GM19240 (cell line): ENCODE results near the gene ADCY1.

ENCODE experiments used
- DNase-seq: peaks from one replicate; pipeline ENCODE4 v3.0.0; 2011; ENCODE audit warnings: low spot score; ENCODE audit not compliant: insufficient read length

Gene ADCY1

DNA sequence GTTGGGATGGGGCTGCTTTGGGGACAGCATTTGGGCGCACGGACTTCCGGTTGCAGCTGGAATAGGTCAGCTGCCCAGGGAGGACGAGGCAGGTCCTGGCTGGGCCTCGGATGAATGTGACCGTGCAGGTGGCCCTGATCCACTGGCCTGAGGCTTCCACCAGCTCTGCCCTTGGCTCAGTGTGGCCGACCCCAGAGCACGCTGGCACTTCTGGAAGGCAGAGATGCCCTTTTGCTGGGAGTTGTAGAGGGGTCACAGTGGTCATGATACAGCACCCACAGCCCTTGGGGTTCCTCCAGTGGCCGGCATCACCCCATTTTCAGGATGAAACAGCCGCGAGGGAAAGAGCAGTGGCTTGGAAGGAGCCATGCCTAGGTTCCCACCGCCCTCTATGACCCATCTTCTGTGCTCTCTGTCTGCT is 19.0 kb downstream of the ADCY1 start:
- no peak for DNase-seq

DNA sequence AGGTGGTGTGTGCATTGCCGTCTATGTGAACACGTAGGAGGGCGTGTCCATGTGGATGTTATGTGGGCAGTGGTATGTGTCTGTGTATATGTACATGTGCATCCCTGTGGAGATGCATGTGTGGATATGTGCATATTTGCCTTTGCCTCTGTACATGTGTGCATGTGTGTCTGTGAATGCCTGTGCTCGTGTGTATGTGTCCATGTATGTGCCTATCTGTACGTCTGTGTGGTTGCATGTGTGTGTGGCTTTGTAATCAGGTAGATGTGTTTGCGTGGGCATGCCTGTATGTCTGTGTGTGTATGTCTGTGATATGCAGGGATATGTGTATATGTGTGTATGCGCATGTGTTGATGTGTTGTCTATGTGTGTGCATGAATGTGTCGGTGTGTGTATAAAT is 19.7 kb downstream of the ADCY1 start:
- no peak for DNase-seq

DNA sequence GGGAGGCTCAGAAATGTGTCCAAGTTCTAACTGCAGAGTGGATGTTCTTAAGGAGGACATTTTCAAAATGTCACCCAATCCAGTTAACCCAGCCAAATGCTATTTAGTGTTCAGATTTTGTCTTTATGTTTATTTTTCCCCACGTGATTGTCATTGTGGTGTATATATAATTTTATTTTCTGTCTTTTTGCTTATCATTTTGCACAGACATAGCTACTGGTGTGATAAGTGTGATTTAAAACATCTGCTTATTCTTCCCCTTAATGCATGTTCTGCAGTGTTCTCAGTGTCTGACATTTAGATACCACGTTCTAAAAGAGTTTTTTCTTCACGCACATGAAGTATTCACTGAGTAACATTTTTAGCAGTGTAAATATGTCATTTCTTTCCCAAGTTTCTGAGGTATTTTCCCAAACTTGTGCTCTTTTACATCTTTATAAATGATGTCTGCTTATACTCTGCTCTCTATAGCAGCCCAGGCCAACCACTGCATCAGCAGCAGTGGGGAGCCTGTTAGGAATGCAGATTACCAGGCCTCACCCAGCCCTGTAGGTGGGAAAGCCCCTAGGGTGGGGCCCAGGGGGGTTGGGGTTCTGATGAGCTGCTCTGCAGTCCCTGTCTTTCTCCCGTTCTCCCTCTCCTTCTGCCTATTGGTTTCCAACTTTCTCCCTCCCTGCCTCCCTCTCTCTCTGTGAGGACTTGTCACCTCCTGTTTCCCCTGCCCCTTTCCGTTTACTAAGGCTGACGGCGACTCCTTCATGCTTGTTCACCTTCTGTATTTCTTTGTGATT is 20.8 kb downstream of the ADCY1 start:
- no peak for DNase-seq

DNA sequence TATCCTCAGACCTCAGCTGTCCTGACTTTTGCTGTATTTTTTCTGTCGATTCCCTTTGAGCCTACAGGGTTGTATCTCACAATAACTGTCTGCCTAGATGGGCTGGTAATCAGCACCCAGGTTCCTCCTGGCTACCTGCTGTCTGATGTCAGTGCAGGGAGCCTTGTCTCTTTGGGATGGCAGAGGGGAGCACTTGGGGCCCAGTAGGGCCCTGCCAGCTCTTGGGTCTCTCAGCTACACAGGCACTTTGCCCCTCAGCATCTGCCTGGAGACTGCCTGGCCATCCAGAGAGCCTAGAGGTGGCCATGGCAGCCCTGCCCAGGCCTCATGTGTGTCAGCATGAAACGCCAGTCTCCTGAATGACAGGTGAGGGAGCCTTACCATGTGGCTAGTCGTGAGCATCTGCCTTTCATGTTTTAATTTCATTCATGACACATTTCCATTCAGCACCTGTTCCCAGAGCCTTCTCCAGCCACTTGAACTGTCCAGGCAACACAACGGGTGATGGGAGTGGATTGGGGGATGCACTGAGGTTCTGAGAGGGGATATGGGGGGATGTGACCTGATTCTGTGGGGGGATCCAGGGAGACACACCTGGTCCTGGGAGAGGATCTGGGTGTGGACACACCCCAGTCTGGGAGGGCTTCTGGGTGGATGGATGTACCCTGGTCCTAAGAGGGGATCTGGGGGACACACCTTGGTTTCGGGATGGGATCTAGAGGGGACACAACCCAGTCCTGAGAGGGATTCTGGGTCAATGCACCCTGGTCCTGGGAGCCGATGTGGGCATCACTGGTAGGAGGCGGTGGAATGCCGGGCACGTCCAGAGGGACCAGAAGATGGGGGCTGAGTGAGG is 21.9 kb downstream of the ADCY1 start:
- DNase-seq, result no peak

DNA sequence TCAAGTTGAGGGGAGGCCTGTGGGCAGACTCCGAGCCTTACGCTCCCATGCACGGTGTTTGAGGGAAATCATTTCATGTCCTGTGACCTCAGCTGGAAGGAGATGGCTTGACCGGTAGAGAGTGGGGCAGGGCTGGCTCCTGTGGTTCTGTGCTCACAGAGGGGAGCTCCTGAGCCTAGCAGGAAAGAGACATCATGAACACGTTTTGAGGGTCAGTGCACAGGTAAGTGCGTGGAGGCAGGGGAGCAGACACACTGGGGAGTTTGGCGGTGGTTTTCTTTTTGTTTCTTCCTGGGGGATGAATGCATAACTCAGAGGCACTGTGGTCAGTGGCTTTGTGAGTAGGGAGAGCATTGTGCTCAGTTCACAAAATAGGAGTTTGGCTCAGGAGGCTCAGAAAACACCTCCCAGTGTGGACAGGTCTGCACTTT is 22.5 kb downstream of the ADCY1 start:
- no peak for DNase-seq

DNA sequence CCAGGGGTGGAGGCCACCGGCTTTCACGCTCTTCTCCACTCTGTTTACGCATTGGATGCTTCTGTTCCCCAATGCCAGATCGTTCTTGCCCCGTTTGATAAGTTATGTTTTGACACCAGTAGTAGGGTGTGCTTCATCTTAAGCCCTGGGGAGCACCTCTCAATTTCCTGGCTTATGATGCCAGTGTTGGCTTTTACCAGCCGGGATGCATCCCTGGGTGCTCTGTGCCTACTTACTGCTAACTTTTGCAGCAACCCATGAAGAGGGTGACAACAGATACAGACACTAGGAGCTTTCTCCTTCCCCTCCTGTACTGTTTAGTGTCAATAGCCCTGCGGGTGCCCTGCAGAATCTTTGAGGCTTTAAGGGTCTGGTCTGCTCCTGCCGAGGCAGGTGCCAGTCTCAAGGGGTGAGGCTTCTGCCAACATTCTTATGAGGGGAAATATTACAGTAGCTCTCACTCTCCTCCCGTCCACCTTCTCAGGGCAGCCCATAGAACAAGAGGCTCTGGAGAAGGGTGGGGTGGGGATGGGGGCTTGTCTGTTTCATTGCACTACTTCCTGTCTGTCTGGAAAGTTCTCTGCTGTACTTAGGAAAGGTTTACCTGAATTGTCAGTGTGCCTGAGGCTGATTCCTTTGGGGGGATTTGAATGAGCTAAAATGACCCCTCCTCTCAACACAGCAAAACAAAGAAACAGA is 23.3 kb downstream of the ADCY1 start:
- DNase-seq, result no peak

DNA sequence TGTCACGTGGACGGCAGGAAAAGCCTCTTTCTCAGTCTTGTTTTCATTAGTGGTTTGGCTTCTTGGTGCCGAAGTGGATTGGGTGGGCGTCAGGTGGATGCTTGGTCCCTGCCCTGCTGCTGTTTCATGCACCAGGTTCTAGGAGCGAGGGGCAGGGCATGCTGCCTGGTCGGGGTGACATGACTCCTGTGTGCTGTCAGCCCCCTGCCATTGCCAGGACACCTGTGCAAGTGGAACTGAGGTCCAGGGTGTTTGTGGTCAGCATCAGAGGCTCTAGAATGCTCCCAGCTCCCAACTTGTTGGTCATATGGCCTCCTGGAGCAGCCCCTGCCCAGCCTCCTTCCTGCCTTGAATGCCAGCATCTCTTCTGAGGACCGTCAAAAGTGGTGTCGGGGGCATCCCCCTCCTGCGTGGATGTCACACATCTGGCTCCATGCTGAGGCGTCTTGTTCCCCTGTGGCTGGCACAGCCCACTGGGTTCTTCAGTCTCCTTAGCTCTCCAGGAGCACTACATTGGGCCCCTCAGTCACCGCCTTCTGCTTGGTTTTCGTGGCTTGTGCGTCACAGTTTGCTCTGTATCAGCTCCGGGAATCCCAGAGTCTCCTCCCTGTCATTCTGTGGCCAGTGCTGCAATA is 24.8 kb downstream of the ADCY1 start:
- no peak for DNase-seq

DNA sequence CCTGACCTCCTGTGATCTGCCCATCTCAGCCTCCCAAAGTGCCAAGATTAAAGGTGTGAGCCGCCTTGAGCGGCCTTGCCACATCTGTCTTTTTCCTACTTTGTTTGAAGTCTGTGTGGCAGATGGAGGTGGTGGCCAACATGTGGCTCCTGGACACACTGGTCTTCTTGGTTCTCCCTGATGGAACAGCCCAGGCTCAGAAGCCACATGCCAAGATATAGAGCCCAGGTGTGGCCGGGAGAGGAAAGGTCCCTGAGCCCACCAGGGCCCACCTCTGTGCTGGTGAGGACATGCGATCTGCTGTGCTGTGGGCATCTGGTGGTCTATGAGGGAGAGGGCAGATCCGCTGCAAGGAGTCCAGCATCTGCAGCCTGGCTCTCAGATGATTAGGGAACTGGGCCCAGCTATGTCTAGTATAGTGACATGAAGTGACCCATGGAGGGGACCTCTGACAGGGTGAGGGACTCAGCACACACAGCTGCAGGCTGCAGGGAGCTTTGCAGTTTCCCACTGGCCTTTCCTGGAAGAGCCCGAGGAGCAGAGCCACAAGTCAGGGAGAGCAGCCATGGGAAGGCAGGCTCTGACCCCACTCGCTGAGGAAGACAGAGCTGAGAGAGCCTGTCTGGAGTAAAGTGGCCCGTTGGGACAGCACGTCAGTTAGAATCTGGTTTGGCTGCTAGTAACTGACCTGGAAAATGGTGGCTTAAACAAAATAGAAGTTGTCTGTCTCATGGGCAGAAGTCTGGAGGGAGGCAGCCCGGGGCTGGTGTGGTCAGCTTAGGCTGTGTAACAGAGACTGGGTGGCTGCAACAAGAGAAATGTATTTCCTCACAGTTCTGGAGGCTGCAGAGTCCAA is 25.9 kb downstream of the ADCY1 start:
- no peak for DNase-seq

DNA sequence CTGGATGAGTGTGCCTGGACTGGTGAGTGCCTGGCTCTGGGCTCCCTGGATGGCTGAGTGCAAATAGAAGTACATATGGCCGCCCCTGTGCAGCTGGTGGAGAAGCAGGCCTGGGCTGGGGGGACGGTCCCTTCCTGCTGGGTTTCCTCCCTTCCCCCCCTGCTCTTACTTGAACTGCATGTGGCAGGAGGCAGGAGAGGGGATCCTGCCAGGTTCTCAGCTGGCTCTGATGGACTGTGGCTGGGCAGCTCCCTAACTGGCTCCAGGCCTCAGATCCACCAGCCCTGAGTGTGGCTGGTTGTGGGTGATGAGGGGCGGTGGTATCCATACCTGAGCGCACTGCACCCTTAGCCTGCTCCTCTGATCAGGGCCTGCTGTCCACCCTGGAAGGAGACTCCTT is 26.9 kb downstream of the ADCY1 start:
- DNase-seq, result no peak

DNA sequence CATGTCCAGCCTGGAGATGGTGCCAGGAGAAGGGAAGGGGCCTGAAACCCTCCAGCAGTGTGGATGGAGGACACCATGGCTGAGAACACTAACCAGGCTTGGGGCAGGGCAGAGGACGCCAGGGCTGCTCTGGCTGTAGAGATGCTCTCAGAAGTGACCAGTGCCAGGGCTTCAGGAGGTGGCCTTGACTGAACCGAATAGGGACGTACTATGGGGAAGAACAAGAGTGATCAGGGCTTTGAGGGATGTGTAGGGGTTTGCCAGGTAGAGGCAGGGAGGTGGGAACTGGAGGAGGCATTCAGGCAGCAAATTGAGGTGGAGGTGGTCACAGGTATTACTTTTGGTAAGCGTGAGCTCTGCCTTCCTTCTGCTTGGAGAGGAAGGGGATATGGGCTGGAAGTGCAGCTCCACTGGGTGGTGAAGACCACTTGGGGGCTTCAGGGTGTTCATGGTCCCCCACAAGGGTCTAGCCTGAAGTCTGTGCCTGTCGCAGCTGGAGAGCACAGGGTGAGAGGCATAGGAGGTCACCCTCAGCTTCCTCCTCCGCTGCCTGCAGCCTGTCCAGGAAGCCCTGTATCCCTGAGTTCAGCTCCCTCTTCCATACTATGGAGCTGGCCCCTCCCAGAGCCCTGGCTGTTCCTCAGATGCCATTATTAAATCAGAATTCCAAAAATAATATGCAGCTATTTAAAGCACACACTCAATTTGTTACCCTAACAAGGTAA is 27.8 kb downstream of the ADCY1 start:
- DNase-seq, result no peak

DNA sequence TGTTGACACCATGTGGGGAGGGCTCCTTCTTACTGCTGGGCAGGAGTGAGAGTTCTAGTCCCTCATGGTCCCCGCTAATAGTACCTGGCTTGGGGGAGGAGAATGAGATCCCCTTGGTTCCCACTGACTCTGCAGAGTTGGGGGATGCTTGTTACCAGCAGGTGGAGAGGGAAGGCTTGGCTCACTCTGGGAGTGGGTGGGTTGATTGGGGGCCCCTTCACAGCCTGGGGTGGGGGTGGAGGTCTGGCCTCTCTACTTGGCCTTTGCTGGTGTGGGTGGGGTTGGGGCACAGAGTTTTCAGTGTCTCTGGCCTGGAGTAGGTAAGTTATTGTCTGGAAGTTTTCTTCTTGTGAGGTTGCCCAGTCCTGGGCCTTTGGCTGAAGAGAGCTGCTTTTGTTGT is 31.9 kb downstream of the ADCY1 start:
- no peak for DNase-seq

DNA sequence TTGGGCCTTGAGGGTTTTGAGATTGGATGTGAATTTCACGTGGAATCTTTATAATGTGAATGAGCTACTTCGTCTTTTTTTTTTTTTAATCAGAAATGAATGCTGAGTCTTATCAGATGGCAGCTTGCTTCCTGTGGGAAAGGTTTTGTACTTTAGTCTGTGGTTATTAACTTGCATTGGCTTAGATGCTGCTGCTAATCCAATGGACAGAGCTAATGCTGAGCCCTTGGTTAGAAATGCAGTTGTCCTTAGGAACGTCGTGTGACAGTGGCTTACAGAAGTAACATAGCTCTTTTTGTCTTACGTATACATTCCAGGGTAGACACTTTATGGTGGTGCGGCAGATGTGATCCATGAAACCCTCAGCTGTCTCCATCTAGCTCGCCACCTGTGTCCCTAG is 32.8 kb downstream of the ADCY1 start:
- no peak for DNase-seq

DNA sequence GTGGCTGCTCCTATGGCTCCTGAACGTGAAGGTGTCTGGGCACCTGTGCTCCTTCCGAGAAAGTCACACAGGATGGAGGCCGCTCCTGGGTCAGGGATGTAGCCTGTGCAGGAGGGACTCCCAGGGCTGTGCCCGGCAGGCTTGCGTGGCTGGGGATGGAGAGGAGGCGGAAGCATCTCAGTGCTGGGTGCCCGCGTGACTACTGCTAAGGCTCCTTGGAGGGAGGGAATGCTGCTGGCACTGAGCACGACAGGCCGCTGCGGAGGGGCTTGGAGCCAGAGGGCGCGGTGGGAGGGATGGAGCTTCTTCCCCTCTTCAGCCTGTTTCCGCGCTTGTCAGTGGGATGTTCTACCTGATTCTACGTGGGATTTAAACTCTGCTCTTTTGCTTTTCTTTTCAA is 35.0 kb downstream of the ADCY1 start:
- DNase-seq, result no peak

DNA sequence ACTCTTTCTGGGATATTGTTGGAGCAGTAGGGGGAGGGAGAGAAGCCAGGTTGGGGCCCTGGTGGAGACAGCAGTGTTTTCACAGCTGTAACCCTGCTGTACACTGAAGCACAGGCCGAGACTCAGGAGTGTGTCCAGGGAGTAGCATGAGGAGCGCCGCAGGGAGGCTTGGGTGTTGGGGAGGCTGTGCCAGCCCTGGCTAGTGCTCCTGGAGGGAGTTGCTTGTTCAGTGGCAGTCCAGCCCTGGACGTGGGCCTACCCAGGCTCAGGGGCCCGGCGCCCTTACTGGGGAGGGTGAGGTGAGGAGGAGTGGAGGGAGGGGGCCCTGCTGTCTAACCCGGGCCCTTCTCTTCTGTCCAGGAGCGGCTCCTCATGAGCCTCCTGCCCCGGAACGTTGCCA is 35.9 kb downstream of the ADCY1 start:
- DNase-seq, result no peak

DNA sequence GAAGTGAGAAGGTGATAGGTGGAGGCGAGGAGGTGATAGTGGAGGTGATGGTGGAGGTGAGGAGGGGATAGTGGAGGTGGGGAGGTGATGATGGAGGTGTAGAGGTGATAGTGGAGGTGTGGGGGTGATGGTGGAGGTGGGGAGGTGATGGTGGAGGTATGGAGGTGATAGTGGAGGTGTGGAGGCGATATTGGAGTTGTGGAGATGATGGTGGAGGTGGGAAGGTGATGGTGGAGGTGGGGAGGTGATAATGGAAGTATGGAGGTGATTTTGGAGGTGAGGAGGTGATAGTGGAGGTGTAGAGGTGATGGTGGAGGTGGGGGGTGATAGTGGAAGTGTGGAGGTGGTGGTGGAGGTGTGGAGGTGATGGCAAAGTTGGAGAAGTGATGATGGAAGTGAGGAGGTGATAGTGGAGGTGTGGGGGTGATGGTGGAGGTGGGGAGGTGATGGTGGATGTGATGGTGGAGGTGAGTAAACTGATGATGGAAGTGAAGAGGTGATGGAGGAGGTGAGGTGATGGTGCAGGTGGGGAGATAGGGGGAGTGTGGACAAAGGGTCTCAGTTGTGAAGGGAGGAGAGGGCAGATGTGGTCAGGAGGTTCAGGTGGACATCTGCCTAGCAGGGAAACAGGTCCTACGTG is 36.6 kb downstream of the ADCY1 start:
- DNase-seq, result no peak

DNA sequence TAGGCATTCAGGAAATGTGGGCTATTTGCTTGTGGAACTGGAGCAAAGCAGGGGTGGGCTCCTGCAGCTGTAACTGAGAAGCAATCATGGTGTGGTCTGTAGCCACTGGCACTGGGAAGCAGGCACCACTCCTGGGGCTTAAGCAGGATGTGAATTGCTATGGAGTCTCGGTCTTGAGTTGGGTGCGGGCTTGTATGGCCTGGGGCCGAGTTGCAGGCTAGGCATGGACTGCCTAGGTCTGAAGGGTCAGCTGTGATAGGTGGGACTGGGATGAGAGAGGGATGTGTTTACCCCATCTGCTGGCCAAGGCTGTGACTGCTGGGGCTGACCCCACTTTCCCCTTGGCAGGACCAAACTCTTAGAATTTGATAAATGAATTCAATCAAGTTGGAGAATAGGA is 43.0 kb downstream of the ADCY1 start:
- no peak for DNase-seq

DNA sequence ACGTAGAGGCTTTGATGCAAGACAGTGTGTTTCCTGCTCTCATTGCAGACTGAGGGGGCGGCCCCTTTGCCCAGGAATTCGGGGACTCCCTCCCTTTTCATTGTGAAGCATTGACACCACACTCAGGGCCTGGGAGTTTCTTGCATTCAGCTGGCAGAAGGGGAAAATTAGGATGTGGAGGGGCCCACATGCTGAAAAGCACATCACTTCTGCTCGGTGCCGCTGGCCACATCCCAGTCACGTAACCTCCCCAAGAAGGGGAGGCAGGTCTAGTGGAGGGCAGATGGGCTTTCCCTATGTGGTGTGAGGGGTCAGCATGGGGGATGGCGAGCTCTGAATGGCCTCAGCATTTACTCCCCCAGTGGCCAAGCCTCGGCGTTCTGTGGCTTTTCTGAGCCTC is 47.9 kb downstream of the ADCY1 start:
- no peak for DNase-seq

DNA sequence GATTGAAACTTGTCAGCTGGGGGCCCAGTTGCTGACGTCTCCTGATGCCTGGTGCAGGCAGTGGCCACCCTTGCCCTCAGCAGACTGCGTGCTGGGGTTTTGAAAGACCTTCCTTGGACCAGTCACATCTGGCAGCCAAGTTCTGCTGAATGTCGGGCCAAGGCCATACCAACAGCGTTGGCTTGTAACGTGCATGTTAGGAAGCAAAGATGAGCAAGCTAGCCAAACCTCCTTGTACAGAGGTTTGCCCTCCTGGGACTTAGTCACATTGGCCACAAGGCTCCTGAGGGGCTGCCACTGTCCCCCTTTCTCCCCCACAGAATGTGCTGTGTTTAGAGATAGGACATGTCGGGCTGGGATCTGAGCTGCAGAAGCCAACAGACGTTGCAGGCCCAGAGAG is 49.0 kb downstream of the ADCY1 start:
- DNase-seq, result no peak

DNA sequence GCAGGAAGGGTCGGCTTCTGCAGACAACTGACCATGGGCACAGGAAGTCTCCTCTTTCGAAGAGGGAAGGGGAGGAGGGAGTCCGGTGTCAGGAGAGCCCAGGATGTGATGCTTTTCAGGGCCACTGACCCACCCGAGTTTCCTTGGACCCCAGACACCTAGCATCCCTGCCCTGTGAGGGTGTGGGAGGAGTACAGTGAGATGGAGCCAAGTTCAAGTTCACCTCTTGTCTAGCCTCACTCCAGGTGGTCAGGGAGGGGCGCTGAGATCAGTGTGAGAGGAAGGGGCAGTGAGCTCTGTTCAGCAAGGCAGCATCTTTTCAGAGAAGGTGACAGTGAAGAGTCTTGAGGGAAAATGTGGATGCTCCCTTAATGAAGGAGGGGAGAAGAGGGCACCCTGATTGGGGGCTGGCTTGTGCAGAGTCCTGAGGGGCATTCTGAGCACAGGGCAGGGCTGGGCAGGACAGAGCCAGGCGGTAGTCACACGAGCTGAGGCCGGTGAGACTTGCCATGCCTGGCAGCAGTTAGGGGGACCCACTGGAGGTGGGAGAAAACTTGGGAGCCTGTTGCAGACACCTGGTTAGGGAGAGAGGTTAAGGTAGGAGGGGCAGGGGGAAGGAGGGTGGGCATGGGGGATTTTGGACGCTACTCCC is 49.7 kb downstream of the ADCY1 start:
- no peak for DNase-seq
